Brain microvascular endothelial cell (primary cell): ENCODE results near the gene RNF31.

Experiments used
- DNase-seq: peaks from one replicate; pipeline ENCODE4 v3.0.0-alpha.2; 2020
- H3K27ac ChIP-seq: fragments of 250-450 bp; sonication (Bioruptor Pico); 2 replicates; pipeline ENCODE4 v1.5.1; 2020; ENCODE audit warnings: mild to moderate bottlenecking, moderate library complexity
- H3K27me3 ChIP-seq: fragments of 250-450 bp; sonication (Bioruptor Pico); replicated peaks from 2 replicates; pipeline ENCODE4 v1.5.1; 2020; ENCODE audit warnings: mild to moderate bottlenecking
- H3K36me3 ChIP-seq: fragments of 250-450 bp; sonication (Bioruptor Pico); replicated peaks from 2 replicates; pipeline ENCODE4 v1.5.1; 2020; ENCODE audit warnings: mild to moderate bottlenecking
- H3K4me3 ChIP-seq: 2 replicates; pipeline ENCODE4 v1.5.1; 2011; ENCODE audit warnings: low read depth, mild to moderate bottlenecking, control low read depth, low read length, moderate library complexity
- in situ Hi-C: cut with HindIII; loops from 2 replicates; pipeline ENCODE4 v1.10.0; 2017; ENCODE audit warnings: low sequenced_read_pairs, low pct_ligation_motif_present
- TF ChIP-seq, protein P1 (sequence below): IDR thresholded peaks from 2 replicates; pipeline ENCODE4 v1.5.1; 2011; ENCODE audit warnings: low read depth, mild to moderate bottlenecking, moderate library complexity, low read length, control low read depth, inconsistent platforms; ENCODE audit errors: missing control alignments

Gene RNF31

DNA sequence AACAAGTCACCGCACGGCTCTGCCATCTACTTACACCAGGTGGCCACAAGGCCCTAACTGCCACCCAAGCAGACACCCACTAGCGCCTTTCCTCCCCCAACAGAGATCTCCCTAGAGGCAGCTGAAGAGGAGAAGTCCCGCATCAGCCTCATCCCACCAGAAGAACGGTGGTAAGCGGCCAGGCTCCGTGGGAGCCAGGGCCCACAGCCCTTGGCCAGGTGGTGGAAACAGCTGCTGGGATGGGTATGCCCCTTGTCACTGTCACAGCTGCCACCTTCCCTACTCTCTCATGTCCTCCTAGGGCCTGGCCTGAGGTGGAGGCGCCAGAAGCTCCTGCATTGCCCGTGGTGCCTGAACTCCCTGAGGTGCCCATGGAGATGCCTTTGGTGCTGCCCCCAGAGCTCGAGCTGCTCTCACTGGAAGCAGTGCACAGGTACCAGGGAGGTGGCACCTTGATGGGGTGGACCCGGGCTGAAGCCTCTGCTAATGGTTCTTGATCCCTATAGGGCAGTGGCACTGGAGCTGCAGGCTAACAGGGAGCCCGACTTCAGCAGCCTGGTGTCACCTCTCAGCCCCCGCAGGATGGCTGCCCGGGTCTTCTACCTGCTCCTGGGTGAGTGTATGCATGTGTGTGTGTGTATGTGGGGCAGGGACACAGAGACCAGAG is 32.1 kb downstream of the RNF31 start:
- peaks cover 67% of the 10 kb centered on the region for H3K36me3 ChIP-seq
- H3K27me3 ChIP-seq: no peaks in the 10 kb centered on the region
- no peak overlapping the region for H3K27ac ChIP-seq
- in situ Hi-C loops: no loop called here
- H3K4me3 ChIP-seq: no peak overlapping the region
- DNase-seq: no peak
- TF ChIP-seq, protein P1, sequence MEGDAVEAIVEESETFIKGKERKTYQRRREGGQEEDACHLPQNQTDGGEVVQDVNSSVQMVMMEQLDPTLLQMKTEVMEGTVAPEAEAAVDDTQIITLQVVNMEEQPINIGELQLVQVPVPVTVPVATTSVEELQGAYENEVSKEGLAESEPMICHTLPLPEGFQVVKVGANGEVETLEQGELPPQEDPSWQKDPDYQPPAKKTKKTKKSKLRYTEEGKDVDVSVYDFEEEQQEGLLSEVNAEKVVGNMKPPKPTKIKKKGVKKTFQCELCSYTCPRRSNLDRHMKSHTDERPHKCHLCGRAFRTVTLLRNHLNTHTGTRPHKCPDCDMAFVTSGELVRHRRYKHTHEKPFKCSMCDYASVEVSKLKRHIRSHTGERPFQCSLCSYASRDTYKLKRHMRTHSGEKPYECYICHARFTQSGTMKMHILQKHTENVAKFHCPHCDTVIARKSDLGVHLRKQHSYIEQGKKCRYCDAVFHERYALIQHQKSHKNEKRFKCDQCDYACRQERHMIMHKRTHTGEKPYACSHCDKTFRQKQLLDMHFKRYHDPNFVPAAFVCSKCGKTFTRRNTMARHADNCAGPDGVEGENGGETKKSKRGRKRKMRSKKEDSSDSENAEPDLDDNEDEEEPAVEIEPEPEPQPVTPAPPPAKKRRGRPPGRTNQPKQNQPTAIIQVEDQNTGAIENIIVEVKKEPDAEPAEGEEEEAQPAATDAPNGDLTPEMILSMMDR: no peak

DNA sequence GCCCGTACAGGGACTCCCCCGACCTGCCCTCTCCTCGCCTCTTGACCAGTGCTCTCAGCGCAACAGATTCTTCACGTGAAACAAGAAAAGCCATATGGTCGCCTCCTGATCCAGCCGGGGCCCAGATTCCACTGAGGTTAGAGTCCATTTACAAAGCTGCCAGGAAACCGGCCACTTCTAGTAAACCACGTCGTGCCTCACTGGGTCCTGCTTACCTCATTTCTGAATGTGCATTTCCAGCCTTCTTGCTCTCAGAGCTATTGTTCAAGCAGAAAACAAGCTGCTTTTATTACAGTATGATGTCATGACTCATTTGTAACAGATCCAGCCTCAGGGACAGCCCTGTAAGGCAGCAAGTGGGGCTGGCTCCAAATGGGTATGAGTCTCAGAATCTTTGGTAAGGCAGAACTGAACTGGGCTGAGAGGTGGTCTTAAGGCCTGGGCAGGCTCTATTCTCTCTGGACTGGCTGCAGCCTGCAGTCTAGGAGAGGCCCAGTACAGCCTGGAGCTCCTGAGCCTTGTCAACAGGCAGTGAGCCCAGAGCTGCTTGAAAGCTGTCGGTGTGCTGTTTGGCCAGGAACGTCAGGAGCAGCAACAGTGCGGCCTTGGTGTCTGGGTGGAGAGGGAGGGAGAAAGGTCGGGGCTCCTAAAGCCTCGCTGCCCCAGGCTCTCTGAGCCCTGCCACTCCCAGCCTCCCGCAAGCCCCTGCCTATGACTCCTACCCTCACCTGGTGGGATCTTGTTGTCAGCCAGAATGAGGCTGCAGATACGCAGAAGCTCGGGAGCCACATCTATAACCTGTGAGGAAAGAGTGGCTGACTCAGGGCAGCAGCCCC is 32.9 kb downstream of the RNF31 start:
- Histone ChIP-seq H3K36me3 (peaks cover 73% of the 10 kb centered on the region), H3K27me3 (no peaks in the 10 kb centered on the region), H3K27ac (no peak overlapping the region), H3K4me3 (no peak overlapping the region)
- DNase-seq: peak; percentile 20
- in situ Hi-C loops: no loop called here
- TF ChIP-seq, protein P1: no peak

GRCh38 chr14:24181371-24182077 is 34.2 kb downstream of the RNF31 start:
- peaks cover 81% of the 10 kb centered on the region for H3K36me3 ChIP-seq
- TF ChIP-seq, protein P1: no peak
- in situ Hi-C loops: no loop called here
- no peak for DNase-seq
- H3K27me3 ChIP-seq: no peaks in the 10 kb centered on the region
- no peak overlapping the region for H3K4me3 ChIP-seq
- no peak overlapping the region for H3K27ac ChIP-seq

GRCh38 chr14:24182110-24182882 is 35.0 kb downstream of the RNF31 start:
- no peak for DNase-seq
- Histone ChIP-seq H3K36me3 (peaks cover 82% of the 10 kb centered on the region), H3K27ac (no peak overlapping the region), H3K27me3 (no peaks in the 10 kb centered on the region), H3K4me3 (no peak overlapping the region)
- in situ Hi-C loops: no loop called here
- TF ChIP-seq, protein P1: no peak

DNA sequence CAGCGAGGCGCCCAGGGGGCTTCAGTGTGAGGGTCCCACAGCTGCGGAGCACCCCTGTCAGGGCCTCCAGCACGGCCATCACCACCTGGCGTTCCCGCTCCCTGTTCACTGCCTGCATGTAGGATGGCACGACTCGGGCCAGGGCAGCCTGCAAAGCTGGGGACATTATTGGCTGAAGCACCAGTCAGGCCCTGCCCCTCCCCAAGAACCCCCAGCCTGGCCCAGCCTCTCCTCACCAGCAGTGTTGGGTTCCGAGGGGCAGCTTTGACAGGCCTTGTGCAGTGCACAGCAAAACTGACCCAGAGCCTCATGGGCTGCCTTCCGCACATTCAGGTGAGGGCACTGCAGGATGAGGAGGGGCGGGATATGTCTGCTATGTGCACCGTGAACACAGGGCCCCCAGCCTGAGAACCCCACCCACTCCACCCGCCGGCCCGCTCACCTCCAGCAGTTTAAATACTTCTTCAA is 35.8 kb downstream of the RNF31 start:
- Histone ChIP-seq H3K27ac (no peak overlapping the region), H3K4me3 (no peak overlapping the region), H3K27me3 (no peaks in the 10 kb centered on the region), H3K36me3 (peaks cover 80% of the 10 kb centered on the region)
- TF ChIP-seq, protein P1: no peak
- in situ Hi-C loops: no loop called here
- no peak for DNase-seq
